GM18861 (cell line): ENCODE results near the gene RBM18.

ENCODE experiments used
- ATAC-seq: cut with Tn5 transposase; IDR thresholded peaks from one replicate; pipeline ENCODE4 v1.9.1; 2021; ENCODE audit not compliant: unreplicated experiment

The RBM18 gene

GRCh38 chr9:122223435-122223834 lies 41.2 kb downstream of the RBM18 start:
- ATAC-seq, result no peak

GRCh38 chr9:122222791-122223190 lies 41.8 kb downstream of the RBM18 start:
- no peak for ATAC-seq

GRCh38 chr9:122221183-122221811 lies 43.3 kb downstream of the RBM18 start:
- no peak for ATAC-seq

- ATAC-seq, result no peak
Observed at GRCh38 chr9:122220673-122221182, 43.9 kb downstream of the RBM18 start.

GRCh38 chr9:122219856-122220672 lies 44.6 kb downstream of the RBM18 start:
- no peak for ATAC-seq

- no peak for ATAC-seq
Observed at GRCh38 chr9:122218935-122219855, 45.4 kb downstream of the RBM18 start.

- no peak for ATAC-seq
Observed at GRCh38 chr9:122218071-122218934, 46.3 kb downstream of the RBM18 start.

- ATAC-seq, result no peak
Observed at GRCh38 chr9:122217640-122218039, 47.0 kb downstream of the RBM18 start.

- no peak for ATAC-seq
Observed at GRCh38 chr9:122216798-122217418, 47.7 kb downstream of the RBM18 start.

GRCh38 chr9:122216138-122216797 lies 48.4 kb downstream of the RBM18 start:
- ATAC-seq, result no peak

- ATAC-seq, result no peak
Observed at GRCh38 chr9:122215663-122216062, 49.0 kb downstream of the RBM18 start.

GRCh38 chr9:122214507-122214906 lies 50.1 kb downstream of the RBM18 start:
- ATAC-seq, result no peak

GRCh38 chr9:122213589-122214413 lies 50.8 kb downstream of the RBM18 start:
- ATAC-seq, result no peak

- ATAC-seq, result no peak
Observed at GRCh38 chr9:122213102-122213588, 51.5 kb downstream of the RBM18 start.

- no peak for ATAC-seq
Observed at GRCh38 chr9:122212473-122213004, 52.1 kb downstream of the RBM18 start.

GRCh38 chr9:122209451-122209850 lies 55.2 kb downstream of the RBM18 start:
- ATAC-seq, result no peak

- no peak for ATAC-seq
Observed at GRCh38 chr9:122207096-122207495, 57.5 kb downstream of the RBM18 start.
